Measurements from ENCODE around the gene SMOC1.

The SMOC1 gene

GRCh38 chr14:70011098-70011497 lies 131.9 kb downstream of the SMOC1 start:
- no peak for DNase-seq (ENCODE audit: low spot score)

- DNase-seq (ENCODE audit: low spot score), result no peak
Measured at GRCh38 chr14:70011708-70012107, 132.5 kb downstream of the SMOC1 start.

- no peak for DNase-seq (ENCODE audit: low spot score)
Measured at GRCh38 chr14:70013271-70013873, 134.2 kb downstream of the SMOC1 start.

GRCh38 chr14:70014406-70015095 lies 135.3 kb downstream of the SMOC1 start:
- no peak for DNase-seq (ENCODE audit: low spot score)

GRCh38 chr14:70018230-70018629 lies 139.0 kb downstream of the SMOC1 start:
- DNase-seq (ENCODE audit: low spot score), result peak; percentile 42

GRCh38 chr14:70018713-70019211 lies 139.5 kb downstream of the SMOC1 start:
- DNase-seq (ENCODE audit: low spot score), result no peak

GRCh38 chr14:70019695-70020094 lies 140.5 kb downstream of the SMOC1 start:
- no peak for DNase-seq (ENCODE audit: low spot score)

- no peak for DNase-seq (ENCODE audit: low spot score)
Measured at GRCh38 chr14:70020352-70021170, 141.3 kb downstream of the SMOC1 start.

- no peak for DNase-seq (ENCODE audit: low spot score)
Measured at GRCh38 chr14:70021548-70022220, 142.5 kb downstream of the SMOC1 start.

- DNase-seq (ENCODE audit: low spot score), result no peak
Measured at GRCh38 chr14:70022771-70023445, 143.7 kb downstream of the SMOC1 start.

GRCh38 chr14:70023871-70024270 lies 144.7 kb downstream of the SMOC1 start:
- no peak for DNase-seq (ENCODE audit: low spot score)

- peak; percentile 53 for DNase-seq (ENCODE audit: low spot score)
Measured at GRCh38 chr14:70027785-70028428, 148.7 kb downstream of the SMOC1 start.

- no peak for DNase-seq (ENCODE audit: low spot score)
Measured at GRCh38 chr14:70029296-70030132, 150.3 kb downstream of the SMOC1 start.

GRCh38 chr14:70032016-70032415 lies 152.8 kb downstream of the SMOC1 start:
- no peak for DNase-seq (ENCODE audit: low spot score)

GRCh38 chr14:70032447-70032846 lies 153.2 kb downstream of the SMOC1 start:
- DNase-seq (ENCODE audit: low spot score), result no peak

GRCh38 chr14:70033116-70033515 lies 153.9 kb downstream of the SMOC1 start:
- DNase-seq (ENCODE audit: low spot score), result no peak

GRCh38 chr14:70033561-70033960 lies 154.3 kb downstream of the SMOC1 start:
- DNase-seq (ENCODE audit: low spot score), result no peak

GRCh38 chr14:70034257-70034656 lies 155.0 kb downstream of the SMOC1 start:
- no peak for DNase-seq (ENCODE audit: low spot score)

- no peak for DNase-seq (ENCODE audit: low spot score)
Measured at GRCh38 chr14:70036665-70037064, 157.4 kb downstream of the SMOC1 start.

GRCh38 chr14:70043001-70043400 lies 163.8 kb downstream of the SMOC1 start:
- no peak for DNase-seq (ENCODE audit: low spot score)

All from putamen (tissue), 1 donor.